DMS79 treated with DMSO at 0.1 percent for 48 hours (cell line): Measurements from ENCODE around the gene SUSD3.

Source experiments
- DNase-seq: peaks from one replicate; lab custom pipeline; 2025; lab: John Stamatoyannopoulos, UW

SUSD3 gene

DNA sequence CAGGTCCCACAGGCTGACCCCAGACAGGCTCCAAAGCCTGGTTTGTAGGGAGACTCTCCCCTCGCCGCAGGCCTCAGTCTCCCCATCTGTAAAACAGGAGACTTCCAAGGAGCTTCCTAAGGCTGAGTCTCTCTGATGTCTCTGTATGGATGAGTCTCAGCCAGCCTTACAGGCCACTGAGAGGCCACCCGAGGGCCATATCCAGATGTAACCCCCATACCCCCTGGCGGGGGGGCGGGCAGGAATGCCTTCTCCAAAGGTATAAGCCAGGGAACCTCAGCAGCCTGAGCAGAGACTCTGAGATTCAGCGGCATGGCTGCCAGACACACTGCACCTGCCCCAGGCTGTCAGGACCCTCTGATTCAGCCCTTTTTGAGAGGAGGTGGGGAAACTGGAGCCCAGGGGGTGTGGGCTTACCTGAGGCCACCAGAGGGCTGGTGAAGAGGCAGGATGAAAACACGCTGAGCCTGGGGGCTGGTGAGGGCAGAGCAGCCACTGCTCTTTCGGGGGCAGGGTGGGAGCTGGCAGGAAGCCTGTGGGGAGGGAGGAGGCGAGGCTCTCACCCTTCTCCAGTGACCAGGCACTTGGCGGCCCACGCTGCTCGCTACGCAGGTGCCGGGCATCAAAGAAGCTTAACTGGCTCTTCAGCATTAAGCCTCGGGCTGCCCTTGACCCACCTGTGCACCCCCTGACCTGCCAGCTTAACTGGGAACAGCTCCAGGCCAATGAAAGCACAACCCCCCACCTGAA is 5.5 kb upstream of the SUSD3 start:
- peak; percentile 59 for DNase-seq

DNA sequence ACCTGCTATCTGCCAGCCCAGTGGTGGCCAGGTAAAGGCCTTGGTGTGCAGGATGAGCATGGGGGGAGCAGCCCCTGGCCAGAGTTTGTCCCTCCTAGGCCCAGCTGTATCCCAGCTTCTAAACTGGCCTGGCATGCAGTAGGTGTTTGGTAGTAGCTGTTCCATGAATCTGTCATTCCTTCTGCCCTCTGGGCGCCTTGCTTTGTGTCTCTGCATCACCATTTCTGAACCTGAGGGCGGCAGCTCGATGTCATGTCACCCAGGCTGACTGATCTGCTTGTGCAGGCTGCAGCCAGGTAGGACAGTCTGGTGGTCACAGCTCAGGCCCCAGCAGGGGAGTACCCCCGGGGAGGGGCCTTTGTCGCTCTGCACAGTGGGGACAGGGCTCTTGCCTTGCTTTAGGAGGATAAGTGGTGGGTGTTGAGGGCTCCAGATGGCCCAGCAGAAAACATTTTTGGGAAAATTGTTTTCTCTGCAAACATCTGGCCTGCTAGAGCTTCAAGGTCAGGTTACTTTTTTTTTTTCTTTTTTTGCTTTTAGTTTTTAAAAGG is 4.6 kb upstream of the SUSD3 start:
- no peak for DNase-seq

DNA sequence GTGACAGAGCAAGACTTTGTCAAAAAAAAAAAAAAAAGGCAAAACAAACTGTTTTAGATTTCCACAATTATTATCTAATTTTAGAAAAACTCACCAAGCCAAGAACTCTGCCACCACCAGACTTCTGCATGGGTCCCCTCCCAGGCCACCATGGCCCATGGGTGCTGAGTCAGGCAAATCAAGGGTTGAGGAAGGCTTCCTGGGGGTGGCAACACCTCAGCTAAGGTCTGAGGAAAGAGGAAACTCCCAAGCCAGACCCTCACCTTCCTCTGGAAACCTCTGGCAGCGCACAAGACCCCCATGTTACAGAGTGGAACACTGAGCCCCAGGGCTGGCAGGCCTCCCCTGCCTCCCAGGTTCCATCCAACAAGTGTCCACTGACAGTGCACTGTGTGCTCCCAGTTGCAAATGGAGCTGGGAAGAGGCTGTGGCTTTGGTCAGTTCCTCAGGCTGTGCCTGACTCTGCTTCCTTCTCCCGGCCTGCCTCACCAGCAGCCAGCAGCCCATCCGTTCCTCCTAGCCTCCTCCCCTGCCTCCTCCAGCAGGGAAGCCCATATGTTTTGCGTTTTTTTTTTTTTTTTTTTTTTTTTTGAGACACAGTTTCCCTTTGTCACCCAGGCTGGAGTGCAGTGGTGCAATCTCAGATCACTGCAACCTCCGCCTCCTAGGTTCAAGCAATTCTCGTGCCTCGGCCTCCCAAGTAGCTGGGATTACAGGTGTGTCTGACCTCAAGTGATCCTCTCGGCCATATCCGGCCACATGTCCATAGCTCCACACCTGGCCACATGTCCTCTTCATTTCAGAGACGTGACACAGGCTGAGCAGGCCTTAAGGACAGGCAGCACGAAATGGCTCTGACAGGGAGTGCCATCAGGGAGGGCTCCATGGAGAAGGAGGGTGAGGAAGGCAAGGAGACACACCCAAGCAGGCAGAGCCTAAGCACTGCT is 3.5 kb upstream of the SUSD3 start:
- no peak for DNase-seq

DNA sequence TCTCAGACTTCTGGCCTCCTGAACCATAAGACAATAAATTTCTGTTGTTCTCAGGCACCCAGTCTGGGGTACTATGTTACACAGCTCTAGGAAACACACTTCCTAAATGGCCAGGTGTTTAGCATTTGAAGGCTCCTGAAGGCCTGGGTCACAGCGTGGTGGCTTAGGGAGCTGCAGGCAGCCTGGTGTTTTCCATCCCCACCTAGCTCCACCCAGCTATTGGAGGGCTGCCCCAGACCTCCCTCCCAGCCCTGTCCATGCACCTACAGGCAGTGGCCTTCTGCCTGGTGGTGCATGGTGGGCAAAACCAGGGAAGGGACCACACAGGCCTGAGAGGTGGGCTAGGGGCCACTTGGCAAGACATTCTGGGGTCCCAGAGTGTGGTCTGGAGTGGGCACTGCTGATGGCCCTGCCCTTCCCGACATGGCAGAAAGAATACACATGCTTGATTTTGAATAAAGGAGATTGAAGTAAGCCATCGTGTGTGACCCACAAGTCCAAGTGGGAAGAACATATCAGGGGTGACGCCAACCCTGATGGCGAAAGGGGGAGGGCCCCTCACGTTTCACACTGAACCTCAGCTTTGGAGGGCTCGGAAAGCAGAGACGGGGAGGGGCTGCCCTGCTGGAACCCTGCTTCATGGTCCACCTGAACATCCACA is 1.3 kb upstream of the SUSD3 start:
- DNase-seq, result no peak

DNA sequence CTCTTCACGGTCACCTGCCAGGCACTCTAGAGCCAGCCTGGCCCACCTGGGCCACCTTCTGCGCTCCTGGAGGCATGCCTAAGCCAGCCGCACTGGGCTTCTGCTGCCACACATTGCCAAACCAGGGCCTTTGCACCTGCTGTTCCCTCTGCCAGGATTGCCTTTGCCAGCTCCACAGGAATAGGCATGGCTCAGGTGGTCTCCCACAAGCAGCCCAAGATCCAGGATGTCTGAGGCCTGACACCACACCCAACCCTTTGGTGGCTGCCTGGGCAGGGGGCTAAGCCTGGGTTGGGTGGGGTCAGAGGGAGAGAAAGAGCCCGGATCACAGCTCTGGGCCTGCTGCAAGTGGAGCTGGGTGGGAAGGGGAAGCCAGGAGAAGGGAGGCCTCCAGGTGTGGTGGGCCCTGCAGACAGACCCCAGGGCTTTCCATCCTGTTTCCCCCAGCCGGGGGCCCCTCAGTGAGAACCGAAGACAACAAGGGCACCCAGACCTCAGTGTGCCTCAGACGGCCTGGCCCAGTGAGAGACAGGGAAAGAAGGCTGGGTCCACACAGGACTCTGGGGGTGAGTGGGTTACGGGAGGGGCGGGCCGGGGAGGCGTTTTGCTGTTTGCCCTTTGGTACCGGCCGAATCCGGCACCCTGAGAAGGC is 672 bp upstream of the SUSD3 start:
- DNase-seq, result no peak

DNA sequence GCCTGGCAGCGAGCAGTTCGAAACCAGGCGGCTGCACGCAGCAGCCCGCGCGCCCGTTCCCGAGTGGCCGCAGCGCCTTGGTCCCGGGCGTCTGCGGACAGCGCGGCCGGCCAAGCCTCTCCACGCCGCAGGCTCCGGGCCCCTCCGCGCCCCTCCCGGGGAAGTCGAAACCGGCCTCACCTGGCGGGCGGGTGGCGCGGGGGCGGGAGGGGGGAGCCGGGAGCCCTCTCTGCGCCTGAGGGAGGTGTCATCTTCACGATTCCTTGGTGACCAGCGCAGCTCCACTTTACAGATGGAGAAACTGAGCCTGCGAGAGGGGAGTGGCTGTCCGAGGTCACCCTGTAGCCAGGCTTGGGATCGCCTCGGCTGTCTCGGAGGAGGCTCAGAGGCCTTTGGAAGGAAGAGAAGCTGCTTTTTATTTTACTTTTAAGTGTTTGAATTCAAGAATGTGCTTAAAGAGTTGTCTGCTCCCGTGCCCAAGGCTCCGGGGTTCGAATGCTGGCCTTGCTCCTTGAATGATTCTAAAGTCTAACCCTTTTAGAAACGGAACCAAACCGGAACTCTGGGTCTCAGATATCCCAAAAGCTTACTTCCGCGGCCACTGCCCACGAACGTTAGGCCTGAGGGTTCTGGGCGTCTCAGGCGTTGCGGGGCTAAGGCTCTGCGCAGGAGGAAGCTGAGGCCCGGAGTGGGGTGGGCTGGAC is 662 bp downstream of the SUSD3 start:
- no peak for DNase-seq

DNA sequence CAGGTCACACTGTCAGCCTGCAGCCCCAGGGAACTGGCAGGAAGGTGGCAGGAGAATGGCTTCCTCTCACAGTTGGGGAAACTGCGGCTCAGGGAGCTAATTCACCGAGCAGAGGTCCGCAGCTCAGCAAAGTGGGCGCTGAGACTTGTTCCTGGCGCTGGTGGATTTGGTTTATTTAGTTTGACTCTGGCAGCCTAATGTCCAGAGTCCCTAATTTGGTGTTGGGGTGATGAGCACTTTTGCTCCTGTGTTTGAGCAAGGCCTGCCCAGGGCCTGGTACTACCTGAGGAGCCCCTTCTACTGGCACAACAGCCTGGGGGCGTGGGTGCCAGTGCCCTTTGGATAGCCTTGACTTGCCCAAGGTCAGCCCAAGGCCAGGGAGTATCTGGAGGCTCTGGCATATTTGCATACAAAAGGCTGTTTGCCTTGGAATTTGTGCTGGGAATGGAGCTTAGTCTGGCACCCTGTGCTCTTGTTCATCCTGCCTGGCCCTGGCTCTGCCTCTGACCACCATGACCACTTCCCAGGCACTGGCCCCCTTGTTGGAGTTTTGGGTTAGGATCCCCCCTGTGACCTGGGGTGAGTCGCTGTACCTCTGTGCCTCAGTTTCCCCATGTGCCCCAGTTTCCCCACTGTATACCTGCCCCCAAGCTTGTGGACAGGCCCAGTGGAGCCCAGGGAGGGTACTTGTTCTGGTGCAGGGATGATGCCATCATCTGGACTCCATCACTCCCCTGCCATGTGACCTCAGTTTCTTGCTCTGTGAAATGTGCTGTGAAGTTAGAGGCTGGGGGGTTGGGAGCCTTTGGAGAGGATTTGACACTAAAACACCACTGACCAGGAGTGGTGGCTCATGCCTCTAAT is 1.4 kb downstream of the SUSD3 start:
- no peak for DNase-seq

DNA sequence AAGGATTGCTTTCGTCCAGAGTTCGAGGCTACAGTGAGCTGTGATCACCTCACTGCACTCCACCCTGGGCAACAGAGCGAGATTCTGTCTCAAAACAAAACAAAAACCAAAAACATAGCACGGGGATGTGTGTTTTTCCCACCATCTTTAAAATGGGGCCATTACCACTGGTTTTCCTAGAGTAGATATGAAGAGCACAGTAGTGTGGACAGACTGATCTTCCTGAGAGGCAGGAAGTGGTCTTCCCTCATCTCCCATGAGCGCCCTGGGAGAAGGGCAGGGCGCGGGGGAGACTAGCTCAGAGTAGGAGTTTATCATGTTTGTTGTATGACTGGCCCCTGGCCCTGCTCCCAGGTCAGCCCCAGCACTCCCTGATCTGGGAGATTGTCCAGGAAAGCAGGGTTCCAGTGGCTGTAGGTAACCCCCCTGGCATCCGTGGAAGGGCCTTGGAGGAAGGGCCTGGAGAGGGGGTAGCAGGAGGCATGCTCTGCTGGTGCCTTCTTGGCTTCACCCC is 2.3 kb downstream of the SUSD3 start:
- no peak for DNase-seq

DNA sequence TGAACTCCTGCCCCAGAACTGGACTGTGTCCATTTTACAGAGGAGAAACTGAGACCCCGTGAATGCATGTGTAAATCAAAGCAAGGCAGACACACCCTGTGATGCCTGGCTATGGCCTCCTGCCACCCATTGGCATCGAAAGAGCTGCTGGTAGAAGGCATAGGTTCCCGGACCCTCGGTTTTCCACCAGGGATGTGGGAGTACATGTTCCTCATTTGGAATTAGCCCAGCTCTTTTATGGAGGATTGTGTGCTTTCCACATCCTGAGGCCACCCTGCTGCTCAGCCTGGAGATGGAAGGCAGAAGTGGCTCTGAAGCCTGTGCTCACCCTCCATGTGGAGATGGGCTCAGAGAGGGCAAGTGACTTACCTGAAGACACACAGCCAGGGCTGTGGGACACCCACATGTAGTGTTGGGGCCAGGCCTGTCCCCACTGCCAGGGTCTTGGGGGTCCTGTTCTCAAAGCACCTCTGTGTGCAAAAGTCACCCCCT is 2.8 kb downstream of the SUSD3 start:
- DNase-seq, result no peak

DNA sequence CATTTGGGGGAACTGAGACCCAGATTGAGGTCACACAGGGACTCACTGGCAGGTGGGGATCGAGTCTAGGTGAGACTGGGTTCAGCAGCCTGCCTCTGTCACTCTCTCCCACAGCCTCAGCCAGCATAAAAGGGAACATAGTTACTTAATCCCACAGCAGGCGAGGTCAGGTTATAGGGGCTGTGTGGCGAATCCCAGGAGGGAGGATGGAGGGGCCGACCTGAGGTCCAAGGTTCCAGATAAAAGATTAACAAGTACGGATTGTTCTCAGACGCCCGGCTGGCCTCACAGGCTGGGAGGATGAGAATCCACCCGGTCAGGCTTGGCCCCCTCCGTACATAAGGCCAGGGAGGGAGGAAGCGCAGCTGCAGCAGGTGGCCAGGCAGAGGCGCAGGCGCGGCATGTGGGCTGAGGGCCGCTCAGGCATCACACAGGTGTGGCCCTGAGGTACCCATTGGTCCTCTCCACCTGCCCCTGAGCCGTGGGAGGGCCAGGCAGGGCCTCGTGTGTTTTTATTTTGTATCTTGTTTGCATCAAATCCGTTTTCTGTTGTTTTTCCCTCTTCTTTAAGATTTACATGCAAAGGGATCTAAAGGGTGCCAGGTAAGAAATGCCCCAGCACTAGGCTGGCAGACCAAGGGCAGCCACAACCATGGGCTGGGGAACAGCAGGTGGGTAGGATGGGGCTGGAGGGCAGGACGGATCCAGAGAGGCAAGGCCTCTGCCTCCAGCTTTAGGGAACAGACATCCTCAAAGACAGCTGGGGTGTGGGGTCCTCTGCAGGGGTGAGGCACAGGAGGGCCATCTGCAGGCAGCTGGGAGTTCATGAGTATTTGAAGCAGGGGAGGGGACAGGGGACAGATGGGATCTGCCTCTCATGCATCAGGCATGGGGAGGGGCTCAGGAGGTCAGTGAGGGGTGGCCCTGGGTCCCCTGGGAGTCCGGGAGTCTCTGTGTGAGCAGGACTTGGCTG is 3.6 kb downstream of the SUSD3 start:
- DNase-seq, result no peak

DNA sequence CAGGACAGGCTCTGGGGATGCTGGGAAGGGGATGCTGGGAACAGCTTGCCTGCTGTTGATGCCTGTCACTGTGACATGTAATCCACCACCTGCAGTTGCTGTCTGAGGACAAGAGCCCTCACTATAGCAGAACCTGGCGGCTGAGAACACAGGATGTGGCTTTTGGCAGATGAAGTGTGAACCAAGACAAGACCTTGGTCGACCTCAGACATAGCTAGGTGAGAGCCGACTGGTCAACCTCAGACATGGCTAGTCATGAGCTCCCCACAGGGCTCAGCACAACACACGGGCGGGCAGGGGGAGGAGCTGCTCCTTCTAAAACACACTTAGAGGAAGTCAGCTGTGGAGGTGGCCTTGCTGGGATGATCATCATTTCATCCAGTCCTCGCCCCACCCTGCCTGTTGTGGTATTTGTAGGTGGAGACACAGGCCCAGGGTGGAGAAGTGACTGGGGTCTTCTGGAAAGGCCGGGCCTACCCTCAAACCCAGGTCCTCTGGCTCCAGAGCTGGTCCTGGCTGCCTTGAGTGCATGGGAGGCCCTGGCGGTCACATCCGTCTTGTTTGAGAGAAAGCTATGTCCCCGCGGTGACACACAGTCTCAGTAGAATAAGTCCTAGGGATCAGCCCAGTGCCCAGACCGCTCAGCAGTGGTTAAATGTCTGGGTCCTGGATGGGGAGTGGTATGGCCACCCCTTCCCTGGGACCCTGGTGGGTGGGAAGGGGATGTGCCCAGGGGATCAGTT is 6.1 kb downstream of the SUSD3 start:
- no peak for DNase-seq

DNA sequence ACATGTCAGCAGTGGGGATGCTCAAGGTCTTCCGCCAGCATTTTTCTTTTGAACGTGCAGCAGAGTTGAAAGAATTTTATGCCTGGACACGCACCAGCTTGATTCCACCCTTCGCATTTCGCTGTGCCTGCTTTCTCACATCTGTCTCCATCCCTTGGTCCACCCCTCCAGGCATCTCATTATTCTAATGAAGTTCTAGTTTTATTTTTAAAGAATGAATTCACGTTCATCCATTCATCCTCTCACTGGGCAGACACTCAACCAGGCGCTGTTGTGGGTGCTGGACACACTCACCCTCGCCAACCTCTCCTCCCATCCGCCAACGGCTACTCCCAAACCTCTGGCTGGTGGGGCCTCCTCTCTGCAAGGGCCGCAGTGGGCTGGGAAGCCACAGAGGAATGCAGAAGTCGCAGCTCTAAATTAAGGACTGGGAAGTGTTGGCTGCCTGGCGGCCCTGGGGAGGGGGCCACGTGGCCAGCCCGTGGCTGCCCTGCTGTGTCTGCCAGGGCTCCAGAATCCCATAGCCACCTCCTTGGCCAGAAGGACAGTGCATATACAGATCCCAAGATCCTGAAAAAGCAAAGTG is 6.7 kb downstream of the SUSD3 start:
- no peak for DNase-seq

DNA sequence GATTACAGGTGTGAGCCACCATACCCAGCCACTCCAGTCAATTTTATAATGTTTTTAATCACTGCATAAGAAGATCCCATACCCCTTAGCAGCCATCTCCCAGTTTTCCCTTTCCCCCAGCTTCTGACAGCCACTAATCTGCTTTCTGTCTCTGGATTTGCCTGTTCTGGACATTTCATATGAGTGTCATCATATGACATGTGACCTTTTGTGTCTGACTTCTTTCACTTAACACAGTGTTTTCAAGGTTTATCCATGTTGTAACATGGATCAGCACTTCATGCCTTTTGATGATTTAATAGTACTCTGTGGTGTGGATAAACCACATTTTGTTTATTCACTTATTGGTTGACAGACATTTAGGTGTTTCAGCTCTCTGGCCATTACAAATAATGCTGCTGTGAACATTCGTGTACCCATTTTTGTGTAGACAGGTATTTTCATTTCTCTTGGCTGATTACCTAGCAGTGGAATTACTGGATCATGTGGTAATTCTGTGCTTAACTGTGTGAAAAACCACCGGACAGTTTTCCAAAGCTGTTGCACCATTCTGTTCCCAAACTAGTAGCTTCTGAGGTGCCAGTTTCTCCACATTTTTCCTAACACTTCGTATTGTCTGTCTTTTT is 8.6 kb downstream of the SUSD3 start:
- no peak for DNase-seq

DNA sequence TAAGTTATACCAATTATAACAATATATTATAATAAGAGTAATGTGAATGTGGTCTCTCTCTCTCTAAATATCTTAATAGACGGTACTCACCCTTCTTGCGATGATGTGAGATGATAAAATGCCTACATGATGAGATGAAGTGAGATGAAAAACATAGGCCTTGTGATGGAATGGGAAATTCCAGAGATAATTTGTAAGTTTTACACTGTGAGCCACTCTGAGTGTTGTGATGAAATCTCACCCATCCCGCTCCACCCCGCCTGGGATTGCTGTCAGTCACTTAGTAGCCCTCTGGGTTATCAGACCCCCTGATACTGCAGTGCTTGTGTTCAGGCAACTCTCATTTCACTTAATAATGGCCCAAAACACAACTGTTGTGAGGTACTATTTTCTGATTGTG is 10.5 kb downstream of the SUSD3 start:
- no peak for DNase-seq

DNA sequence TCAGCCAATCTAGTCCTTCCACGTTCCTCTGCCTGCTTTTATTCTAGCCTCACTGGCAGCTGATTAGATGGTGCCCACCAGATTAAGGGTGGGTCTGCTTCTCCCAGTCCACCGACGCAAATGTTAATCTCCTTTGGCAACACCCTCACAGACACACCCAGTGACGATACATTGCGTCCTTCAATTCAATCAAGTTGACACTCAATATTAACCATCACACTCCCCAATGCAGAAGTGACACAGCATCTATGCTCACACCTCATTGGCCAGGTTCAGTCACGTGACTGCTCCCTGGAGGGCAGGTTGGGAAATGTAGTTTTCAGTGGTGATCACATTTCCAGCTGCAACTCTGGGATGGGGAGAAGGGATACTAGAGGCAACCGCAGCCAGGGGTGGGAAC is 13.0 kb downstream of the SUSD3 start:
- no peak for DNase-seq

DNA sequence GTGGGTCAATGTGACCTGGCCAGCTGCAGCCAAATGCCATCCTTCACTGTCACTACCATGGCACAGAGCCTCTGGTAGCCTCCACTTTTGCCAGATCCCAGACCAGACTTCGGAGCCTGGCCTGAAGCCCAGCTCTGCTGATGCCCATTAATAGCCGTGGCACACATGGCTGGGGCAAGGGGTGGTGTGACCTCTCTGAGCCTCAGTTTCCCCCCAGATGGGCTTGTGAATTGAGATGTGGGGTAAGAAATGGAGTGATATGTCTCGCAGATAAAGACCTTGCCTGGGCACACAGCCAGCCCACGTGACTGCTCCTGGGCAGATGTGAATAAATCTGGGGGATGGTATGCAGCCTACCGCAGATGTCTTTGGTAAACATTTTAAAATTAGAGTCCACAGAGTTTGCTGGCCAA is 13.9 kb downstream of the SUSD3 start:
- DNase-seq, result peak; percentile 37
